ENCODE results near the gene PPP2R1A.

DNA sequence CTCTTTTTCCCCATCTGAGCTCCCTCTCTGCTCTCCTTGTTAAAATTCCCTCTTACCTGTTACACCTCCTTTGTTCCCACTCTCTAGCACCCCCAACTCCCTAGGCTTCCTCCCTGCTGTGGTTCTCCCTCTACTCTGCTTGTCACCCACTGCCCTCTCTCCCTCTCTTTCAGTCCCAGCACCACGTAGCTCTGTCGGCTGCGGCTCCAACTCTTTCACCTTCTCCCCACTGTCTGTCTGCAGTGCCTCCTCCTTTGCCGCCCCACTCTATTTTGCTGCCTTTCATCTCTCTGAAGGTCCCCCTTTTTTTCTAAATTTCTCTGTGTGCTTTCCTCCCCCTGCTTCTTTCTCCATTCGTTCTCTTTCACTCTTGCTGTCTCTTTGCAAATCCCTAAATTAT is 19.5 kb upstream of the PPP2R1A start:
- TF ChIP-seq, protein P1, sequence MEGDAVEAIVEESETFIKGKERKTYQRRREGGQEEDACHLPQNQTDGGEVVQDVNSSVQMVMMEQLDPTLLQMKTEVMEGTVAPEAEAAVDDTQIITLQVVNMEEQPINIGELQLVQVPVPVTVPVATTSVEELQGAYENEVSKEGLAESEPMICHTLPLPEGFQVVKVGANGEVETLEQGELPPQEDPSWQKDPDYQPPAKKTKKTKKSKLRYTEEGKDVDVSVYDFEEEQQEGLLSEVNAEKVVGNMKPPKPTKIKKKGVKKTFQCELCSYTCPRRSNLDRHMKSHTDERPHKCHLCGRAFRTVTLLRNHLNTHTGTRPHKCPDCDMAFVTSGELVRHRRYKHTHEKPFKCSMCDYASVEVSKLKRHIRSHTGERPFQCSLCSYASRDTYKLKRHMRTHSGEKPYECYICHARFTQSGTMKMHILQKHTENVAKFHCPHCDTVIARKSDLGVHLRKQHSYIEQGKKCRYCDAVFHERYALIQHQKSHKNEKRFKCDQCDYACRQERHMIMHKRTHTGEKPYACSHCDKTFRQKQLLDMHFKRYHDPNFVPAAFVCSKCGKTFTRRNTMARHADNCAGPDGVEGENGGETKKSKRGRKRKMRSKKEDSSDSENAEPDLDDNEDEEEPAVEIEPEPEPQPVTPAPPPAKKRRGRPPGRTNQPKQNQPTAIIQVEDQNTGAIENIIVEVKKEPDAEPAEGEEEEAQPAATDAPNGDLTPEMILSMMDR (IDR thresholded peaks at IDR 0.05), result no peak
- TF ChIP-seq POLR2AphosphoS5 (IDR thresholded peaks at IDR 0.05) (no peak), POLR2A (IDR thresholded peaks at IDR 0.05) (no peak)
